ENCODE results near the gene HOXB1. TPM values are rescaled to one million over a fixed set of nuclear protein-coding genes. Genes with fewer than 3 reads are reported as not detected.

Gene HOXB1
- total RNA-seq, 4 donors from 2014 or later: not detected

GRCh38 chr17:48488548-48489106, 42.2 kb downstream of the HOXB1 start:
- Histone ChIP-seq H3K27me3 (no peaks in the 10 kb centered on the region), H3K4me3 (no peak overlapping the region), H3K9me3 (no peaks in the 10 kb centered on the region), H3K36me3 (no peaks in the 10 kb centered on the region), H3K4me1 (peaks cover 0 to 3% of the 10 kb centered on the region in 2 donors), H3K27ac (no peak overlapping the region)
- no peak for DNase-seq
- intact Hi-C loops (cut with DNase I; ENCODE audit: low total_unique reads): no loop called here
- TF ChIP-seq CTCF (IDR thresholded peaks at IDR 0.05) (no peak), POLR2A (IDR thresholded peaks at IDR 0.05) (no peak)

- no peak overlapping the region for H3K4me3 ChIP-seq
- intact Hi-C loops (cut with DNase I; ENCODE audit: low total_unique reads): no loop called here
- no peaks in the 10 kb centered on the region for H3K36me3 ChIP-seq
- no peak overlapping the region for H3K27ac ChIP-seq
- TF ChIP-seq POLR2A (IDR thresholded peaks at IDR 0.05): no peak
- TF ChIP-seq CTCF (IDR thresholded peaks at IDR 0.05): no peak
- no peaks in the 10 kb centered on the region for H3K4me1 ChIP-seq
- H3K27me3 ChIP-seq: no peaks in the 10 kb centered on the region
- H3K9me3 ChIP-seq: no peaks in the 10 kb centered on the region
- DNase-seq: no peak
These were observed 43.6 kb downstream of the HOXB1 start for GRCh38 chr17:48487221-48487620.

GRCh38 chr17:48486557-48486956, 44.3 kb downstream of the HOXB1 start:
- intact Hi-C loops (cut with DNase I; ENCODE audit: low total_unique reads): no loop called here
- H3K4me1 ChIP-seq: no peaks in the 10 kb centered on the region
- no peak overlapping the region for H3K4me3 ChIP-seq
- no peak overlapping the region for H3K27ac ChIP-seq
- H3K36me3 ChIP-seq: no peaks in the 10 kb centered on the region
- no peaks in the 10 kb centered on the region for H3K27me3 ChIP-seq
- DNase-seq: no peak
- TF ChIP-seq POLR2A (IDR thresholded peaks at IDR 0.05) (no peak), CTCF (IDR thresholded peaks at IDR 0.05) (no peak)
- H3K9me3 ChIP-seq: no peaks in the 10 kb centered on the region

- no peak overlapping the region for H3K4me3 ChIP-seq
- DNase-seq: no peak
- no peaks in the 10 kb centered on the region for H3K4me1 ChIP-seq
- no peaks in the 10 kb centered on the region for H3K27me3 ChIP-seq
- H3K9me3 ChIP-seq: no peaks in the 10 kb centered on the region
- intact Hi-C loops (cut with DNase I; ENCODE audit: low total_unique reads): no loop called here
- TF ChIP-seq CTCF (IDR thresholded peaks at IDR 0.05) (no peak), POLR2A (IDR thresholded peaks at IDR 0.05) (no peak)
- H3K27ac ChIP-seq: no peak overlapping the region
- H3K36me3 ChIP-seq: no peaks in the 10 kb centered on the region
These were observed 46.0 kb downstream of the HOXB1 start for GRCh38 chr17:48484850-48485249.

GRCh38 chr17:48484256-48484655, 46.6 kb downstream of the HOXB1 start:
- no peak for DNase-seq
- H3K9me3 ChIP-seq: no peaks in the 10 kb centered on the region
- intact Hi-C loops (cut with DNase I; ENCODE audit: low total_unique reads): no loop called here
- no peaks in the 10 kb centered on the region for H3K36me3 ChIP-seq
- H3K27ac ChIP-seq: no peak overlapping the region
- H3K4me3 ChIP-seq: no peak overlapping the region
- no peaks in the 10 kb centered on the region for H3K27me3 ChIP-seq
- no peaks in the 10 kb centered on the region for H3K4me1 ChIP-seq
- TF ChIP-seq CTCF (IDR thresholded peaks at IDR 0.05) (no peak), POLR2A (IDR thresholded peaks at IDR 0.05) (no peak)
